Erythroblast (primary cell): Measurements from ENCODE around the gene TK1.

Experiments
- GATA1 ChIP-seq: IDR thresholded peaks from 2 replicates; pipeline ENCODE4 v1.6.1; 2011; ENCODE audit warnings: low read depth, mild to moderate bottlenecking, control low read depth, low read length, moderate library complexity
- POLR2A ChIP-seq: IDR thresholded peaks from 2 replicates; pipeline ENCODE4 v1.6.1; 2011; ENCODE audit warnings: mild to moderate bottlenecking, low read length

- TF ChIP-seq POLR2A: no peak
- no peak for TF ChIP-seq GATA1
Observed at GRCh38 chr17:78148286-78149016, 38.4 kb downstream of the TK1 start.
